Cerebellar nuclear complex (tissue), 1 donor: ENCODE measurements around the gene STK40.

Source experiments
- DNase-seq, 2 experiments: peaks; one replicate each; lab custom pipeline; 2025; lab: John Stamatoyannopoulos, UW

Gene STK40

DNA sequence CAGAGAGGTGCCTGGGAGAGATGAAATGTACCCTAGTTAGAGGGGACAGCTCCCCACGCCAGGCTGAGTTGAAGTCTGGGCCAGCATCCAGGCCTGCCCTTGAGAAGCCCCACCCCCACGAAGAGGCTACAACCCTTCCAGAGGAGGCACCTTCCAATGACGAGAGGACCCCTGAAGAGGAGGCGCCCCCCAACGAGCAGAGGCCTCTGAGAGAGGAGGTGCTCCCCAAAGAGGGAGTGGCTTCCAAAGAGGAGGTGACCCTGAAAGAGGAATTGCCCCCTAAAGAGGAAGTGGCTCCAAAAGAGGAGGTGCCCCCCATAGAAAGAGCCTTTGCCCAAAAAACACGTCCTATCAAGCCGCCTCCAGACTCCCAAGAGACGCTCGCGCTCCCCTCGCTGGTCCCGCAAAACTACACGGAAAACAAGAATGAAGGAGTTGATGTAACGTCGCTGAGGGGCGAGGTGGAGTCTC, 65.4 kb downstream of the STK40 start:
- no peak for DNase-seq

DNA sequence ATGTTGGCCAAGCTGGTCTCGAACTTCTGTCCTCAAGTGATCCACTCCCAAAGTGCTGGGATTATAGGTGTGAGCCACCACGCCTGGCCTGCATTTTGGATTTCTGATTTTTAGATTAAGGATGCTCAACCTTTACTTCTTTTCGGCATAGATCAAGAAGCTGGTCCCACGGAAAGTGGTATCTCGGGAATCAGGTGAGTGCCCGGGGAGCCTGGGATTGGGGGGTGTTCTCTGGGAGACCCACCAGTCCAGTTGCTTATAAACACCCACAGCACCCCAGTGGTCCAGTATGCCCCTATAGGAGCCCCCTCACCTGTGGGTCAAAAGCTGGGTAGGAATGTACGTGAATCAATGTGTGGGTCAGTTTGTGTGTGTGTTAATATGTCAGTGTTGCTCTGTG, 76.3 kb downstream of the STK40 start:
- DNase-seq: no peak

DNA sequence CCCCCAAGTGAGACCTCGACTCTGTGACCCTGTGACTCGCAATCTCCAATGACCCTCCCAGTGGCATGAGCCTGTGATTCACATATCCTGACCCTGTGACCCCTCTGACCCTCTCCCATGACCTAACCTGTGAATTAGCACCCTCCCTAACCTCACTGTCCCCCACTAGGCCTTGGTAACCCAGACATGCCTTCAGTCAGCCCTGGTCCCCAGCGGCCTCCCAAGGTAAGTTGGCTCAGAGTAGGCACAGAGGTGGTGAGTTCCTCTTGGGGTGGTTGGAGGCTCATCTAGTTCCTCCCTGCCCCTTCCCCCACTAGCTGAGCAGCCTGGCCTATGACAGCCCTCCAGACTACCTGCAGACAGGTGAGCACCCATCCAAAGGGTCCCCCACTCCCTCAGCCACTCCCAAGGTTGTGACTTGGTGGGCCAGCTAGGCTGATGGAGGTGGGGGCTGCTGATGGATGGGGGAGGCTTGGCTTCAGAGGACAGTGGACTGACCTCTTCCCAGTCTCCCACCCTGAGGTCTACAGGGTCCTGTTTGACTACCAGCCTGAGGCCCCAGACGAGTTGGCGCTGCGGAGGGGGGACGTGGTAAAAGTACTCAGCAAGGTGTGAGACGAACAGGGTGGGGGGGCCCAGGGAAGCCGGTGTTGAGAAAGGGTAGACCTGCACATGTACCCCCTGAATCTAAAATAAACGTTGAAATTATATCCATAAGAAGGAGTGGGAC, 78.0 kb downstream of the STK40 start:
- no peak for DNase-seq

DNA sequence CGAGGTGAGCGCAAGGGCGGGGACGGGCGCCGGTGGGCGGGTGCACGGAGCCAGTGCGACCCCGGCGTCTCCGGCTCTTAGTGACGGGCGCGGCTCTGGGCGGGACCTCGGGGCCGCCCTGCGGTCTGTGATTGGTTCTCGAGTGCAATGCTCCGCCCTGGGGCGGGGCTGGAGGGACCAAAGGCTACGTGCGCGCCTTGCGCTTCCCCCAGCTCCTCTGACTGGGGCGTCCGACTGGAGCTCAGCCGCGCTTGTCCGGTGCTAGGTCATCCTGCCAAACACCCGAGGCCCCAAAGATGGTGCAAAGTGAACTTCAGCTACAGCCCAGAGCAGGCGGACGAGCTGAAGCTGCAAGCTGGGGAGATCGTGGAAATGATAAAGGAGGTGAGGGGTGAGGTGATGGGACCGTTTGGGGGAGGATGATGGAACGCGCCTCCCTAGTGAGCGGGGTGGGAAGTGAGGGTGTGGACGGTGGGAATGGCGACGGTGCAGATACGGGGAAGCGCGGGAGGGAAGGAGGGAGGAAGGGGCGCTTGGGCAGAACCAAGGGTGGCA, 78.7 kb downstream of the STK40 start:
- DNase-seq: peak; percentile 68 to 86

DNA sequence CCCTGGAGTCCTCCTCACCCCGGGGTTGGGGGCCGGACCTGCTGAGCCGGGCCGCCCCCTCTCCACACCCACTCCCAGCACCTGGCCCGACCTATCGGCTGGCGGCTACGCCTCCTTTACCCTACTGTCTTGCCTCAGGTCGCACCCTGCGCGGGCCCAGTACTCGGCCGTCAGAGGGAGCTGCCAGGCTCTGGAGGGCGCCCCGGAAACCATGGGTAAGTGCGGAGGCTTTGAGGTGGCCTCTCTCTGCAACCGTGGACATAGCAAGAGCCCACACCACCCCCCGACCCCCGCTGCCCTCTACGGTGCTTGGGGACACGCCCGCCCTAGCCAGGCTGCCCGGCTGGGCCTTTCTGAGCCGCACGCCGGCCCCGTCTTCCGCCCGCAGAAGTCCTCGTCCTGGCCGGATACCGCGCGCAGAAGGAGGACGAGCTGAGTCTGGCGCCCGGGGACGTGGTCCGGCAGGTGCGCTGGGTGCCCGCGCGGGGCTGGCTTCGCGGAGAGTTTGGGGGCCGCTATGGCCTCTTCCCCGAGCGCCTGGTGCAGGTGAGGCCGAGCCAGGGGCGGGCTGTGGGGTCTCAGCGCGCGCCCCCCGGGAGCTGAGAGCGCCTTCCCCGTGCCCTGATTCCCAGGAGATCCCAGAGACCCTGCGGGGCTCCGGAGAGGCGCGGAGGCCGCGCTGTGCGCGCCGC, 79.4 kb downstream of the STK40 start, which contains the start of gene SH3D21:
SH3D21 (plus strand) TSS at position 159 of the 692 bp plus-strand sequence; CDS start at position 212, 53 bp downstream.
- DNase-seq: no peak

DNA sequence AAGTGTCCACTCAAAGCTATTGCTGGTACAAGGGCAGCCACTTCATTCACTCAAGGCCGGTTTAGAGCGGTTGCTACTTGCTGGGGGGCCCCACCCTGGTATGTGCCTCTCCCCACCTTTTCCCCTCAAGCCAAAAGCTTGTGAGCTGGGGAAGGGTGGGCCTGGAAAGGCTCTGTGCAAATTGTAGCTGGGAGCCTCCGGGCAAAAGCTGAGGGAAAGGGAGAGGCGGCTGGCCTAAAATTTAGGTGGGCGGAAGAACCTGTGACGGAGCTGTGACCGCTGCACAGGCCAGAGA, 79.9 kb downstream of the STK40 start:
- no peak for DNase-seq

DNA sequence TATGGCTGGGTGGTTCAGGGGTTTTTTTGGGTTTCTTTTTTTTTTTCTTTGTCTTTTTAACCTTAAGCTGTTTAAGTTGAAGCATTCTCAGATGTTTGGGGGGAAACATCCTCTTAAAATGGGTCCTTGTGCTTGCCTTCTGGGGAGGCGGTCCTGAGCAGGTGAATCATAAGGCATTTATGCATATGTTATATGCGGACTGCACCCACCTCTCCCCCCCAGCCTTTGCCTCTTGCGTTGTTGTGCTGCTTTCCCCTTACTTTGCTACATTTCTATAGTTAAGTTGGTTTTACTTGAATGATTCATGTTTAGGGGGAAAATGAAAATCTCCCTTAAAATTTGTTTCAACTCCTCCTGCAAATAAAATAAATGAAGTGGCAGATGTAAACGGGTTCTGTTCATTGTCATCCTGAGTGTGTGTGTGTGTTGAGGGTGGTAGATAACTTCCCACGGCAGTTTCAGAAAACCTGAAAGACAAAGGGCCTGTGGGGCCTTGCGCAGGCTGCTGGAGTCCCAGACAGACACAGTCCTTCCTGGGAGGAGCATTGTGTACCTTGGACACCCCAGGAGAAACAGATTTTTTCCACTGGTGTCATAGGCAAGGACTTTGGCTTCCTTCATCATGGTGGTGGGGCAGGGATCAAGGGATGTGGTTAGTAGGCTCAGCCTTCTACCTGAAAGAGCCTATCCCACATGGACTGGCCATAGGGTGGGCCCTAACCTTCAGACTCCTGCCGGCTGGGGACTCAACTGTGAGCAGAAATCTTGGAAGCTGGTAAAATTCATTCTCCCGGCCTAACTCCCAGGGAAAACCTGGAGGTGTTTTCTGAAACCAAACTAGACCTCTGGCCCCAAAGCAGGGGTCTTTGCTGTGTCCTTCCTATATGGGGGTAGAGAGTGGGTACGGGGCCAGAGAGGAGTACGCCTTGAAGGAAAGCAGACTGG, 80.5 kb downstream of the STK40 start:
- no peak for DNase-seq

DNA sequence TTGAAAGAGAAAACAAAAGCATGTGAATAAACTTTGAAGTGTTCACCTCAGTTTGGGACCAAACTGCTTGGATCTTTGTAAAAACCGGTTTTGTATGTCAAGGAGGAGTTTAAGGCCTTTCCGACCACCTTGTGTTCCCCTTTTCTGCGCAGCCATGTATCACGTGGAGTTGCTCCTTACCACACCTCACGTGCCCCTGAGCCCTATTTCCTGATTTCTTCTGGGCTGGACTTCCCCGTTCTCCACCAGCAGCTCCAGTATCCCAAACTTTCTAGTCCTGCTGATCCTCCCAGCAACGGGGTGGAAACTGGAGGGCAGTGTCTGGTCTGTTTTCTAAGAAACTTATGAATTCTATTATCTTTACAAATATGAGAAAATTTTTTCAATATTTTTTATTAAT, 81.2 kb downstream of the STK40 start:
- DNase-seq: no peak

DNA sequence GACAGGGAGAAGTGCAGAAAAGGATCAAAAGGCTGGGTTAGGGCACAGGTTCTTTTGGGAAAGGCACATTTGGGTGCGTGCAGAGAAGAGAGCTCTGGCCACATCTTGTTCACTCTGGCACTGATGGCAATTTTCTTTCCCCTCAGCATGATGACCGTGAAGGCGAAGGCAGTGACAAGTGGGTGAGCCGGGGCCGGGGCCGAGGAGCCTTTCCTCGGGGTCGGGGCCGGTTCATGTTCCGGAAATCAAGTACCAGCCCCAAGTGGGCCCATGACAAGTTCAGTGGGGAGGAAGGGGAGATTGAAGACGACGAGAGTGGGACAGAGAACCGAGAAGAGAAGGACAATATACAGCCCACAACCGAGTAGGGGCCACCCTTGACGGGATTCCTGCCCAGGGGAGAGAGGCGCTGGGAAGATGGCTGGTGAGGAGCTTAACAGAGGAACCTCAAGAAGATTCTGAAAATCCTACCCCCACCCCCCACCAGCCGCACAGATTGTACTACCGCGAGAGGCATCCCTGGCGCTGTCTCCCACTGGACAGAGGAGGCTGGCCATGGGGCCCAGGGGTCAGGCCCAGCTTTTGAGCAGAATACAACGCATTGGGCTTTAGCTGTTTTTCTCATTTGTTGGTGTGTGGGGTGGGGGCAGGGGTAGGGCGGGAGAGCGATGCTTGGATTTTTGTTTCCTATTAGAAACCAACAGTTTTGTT, 81.9 kb downstream of the STK40 start:
- no peak for DNase-seq

DNA sequence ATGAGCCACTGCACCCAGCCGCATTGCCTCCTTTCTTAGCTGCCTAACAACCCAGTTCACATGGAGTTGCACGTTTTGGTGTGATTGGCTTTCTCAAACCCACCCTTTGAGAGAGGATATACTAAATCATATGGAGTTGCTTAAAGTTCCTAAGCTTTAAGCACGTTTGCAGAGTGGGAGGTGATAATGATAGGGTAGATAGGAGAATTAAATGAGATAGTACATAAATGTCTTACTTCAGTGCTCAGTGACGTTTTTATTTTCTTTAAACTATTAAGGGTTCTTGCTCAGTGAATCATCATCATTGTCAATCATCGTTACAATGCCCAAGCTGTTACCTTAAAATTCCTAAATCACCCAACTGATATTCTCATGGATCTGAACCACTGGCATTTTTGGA, 82.5 kb downstream of the STK40 start:
- no peak for DNase-seq

DNA sequence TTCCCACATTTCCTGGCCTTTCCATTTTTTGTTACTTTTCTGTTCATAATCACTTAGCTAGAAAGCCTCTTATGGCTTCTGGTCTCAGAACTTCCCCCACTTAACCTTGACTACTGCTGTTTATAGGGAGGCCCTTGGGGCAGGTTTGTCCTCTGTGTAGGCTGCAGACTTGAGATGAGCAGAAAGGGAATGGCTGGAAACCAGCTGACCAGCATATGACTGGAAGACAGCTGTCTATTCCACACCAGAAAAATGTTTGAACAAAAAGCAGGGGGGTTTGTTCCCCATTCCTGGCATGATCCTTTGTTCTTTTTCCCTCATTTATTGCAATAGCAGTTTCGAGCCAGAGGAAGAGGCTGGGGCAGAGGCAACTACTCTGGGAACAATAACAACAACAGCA, 84.5 kb downstream of the STK40 start:
- no peak for DNase-seq

DNA sequence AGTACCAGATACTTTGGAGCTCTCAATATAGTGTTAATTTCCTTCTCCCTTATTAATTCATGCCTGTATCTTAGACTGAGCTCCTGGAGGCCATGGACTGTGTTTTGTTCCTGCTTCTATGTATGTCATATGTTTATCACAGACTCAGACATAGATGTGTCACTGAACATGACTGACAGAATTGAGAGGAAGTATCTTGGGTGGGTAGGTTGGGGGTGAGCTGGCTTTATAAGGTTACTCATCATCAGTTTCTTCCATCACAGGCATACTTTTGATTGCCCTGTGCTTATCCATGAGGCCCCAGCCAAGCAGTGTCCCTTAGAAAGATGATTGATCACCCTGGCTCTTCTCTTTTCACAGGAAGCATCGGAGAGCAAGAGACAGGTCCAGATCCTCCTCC, 85.2 kb downstream of the STK40 start:
- DNase-seq: no peak

DNA sequence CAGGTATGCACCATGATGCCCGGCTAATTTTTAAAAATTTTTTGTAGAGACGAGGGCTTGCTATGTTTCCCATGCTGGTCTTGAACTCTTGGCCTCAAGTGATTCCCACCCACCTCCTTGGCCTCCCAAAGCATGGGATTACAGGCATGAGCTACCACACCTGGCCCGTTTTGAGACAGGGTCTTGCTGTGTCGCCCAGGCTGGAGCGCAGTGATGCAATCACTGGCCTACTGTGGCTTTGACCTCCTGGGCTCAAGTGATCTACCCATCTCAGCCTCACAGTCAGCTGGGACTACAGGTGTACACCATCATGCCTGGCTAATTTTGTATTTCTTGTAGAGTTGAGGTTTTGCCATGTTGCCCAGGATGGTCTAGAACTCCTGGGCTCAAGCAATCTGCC, 87.1 kb downstream of the STK40 start:
- DNase-seq: no peak

DNA sequence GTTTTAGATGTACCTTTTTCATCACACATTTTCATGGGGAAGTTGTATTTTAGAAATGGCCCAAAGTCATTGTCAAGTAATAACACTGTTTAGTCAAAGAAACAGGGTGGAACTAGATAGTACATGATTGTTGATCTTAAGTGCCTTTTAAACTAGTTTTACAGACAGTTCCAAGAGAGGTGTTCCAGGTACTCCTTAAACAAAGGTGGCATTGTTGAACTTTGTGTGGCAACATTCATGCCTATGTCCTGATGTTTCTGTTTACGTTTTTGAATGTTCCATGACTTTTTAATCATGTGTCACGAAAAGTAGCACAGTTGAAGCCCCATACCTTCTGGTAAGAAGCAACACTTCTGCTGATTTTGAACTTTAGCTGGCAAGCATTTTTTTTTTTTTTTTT, 88.7 kb downstream of the STK40 start:
- DNase-seq: no peak

DNA sequence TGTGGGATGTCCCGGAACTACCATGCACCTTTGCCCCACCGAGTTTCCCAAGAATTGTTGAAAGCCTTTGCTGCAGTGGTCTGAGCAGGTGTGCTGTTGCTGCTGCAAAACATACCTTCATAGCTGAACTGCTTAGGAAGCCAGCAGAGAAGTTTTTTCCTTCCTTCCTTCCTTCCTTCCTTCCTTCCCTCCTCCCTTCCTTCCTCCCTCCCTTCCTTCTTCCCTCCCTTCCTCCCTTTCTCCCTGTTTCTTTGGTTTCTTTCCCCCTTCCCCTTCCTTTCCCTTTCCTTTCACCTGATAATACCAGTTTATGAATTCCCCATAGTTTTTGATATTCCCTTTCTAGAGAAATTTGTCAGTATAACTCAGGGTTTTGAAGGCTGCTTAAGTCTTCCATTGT, 90.3 kb downstream of the STK40 start:
- DNase-seq: no peak
